AG09309 (cell line): Measurements from ENCODE around the gene RNF220.

ENCODE experiments used
- DNase-seq: peaks from one replicate; pipeline ENCODE4 v3.0.0-alpha.2; 2010; ENCODE audit warnings: low read depth
- H3K4me3 ChIP-seq: 2 replicates; pipeline ENCODE4 v1.5.1; 2011; ENCODE audit warnings: mild to moderate bottlenecking, low read depth, low read length, moderate library complexity; ENCODE audit not compliant: control insufficient read depth
- TF ChIP-seq, protein P1 (sequence below): IDR thresholded peaks from 2 replicates; pipeline ENCODE4 v1.5.1; 2011; ENCODE audit warnings: mild to moderate bottlenecking, low read depth, low read length, inconsistent platforms; ENCODE audit not compliant: insufficient read depth, control insufficient read depth; ENCODE audit errors: missing control alignments

RNF220 gene

DNA sequence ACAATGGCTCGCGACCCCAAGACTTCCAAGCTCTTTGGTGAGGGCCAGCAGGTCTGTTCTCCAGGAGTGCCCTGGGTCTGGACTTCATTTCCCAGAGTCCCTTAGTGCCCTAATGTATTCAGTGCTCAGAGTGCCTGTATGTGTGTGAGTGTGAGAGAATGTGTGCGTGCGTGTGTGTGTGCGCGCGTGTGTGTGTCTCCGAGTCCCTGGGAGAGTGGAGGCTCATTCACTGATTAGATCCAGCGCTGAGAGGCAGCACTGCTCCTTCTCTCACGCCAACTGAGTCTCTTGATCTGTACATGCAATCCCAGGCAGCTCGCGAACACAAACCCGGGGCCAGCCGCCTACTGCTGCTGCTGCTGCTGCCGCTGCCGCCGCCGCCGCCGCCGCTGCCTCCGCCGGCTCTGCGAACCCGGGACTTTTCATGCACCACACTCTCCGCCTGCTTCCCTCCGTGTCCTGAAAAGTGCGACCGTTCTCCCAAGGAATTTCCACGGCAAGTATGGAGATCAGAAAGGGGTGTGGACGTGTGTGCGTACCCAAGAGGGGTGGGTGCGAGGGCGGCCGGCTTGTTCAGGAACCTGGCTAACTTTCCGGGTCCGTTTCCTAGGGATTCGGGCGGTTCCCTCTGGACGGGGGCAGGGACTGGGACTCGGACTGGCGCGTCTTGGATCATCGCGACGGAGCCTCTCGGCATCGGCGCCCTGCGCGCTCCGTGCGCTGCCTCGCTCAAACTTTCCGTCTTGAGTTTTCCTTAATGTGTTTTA, at the start of gene RNF220:
TSS of gene RNF220 (plus strand) at position 225 of the 767 bp plus-strand sequence.
- DNase-seq: peak; percentile 44
- H3K4me3 ChIP-seq: peak within 1 kb of the TSS; percentile 46
- TF ChIP-seq, protein P1, sequence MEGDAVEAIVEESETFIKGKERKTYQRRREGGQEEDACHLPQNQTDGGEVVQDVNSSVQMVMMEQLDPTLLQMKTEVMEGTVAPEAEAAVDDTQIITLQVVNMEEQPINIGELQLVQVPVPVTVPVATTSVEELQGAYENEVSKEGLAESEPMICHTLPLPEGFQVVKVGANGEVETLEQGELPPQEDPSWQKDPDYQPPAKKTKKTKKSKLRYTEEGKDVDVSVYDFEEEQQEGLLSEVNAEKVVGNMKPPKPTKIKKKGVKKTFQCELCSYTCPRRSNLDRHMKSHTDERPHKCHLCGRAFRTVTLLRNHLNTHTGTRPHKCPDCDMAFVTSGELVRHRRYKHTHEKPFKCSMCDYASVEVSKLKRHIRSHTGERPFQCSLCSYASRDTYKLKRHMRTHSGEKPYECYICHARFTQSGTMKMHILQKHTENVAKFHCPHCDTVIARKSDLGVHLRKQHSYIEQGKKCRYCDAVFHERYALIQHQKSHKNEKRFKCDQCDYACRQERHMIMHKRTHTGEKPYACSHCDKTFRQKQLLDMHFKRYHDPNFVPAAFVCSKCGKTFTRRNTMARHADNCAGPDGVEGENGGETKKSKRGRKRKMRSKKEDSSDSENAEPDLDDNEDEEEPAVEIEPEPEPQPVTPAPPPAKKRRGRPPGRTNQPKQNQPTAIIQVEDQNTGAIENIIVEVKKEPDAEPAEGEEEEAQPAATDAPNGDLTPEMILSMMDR: no peak

DNA sequence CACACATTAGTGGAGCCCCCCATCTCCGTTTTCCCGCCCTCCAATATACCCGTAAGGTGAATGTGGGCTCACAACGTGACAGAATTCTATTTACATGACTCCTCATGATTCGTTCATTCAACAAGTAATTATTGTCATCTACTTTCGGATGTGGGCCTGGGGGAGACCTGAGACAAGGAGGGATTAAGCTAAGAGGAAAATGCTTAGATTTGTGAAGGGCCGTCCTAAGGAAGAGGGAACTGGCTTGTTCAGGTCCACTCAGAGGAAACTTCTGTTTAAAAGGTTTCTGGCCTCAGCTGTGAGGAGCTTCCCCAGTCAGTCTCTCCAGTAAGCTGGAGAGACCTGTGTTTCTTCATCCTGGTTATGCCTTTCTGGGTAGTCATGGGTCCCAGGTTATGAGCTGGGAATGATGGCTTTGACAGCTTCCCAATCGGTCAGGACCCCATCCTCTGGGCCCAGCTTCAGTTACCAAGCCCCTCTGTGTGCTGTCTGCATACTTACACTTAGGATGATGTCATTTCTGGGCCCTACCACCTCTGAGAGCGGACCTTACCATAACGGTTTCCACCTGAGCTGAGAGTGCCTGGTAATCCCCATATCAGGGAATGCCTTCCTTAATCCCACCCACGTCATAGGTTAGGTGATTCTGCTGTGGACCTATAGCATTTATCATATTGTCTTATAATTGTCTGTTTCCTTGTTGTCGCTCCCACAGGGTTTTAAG, 49.3 kb upstream of the RNF220 start:
- TF ChIP-seq, protein P1: no peak
- DNase-seq: no peak
- H3K4me3 ChIP-seq: no peak overlapping the region

DNA sequence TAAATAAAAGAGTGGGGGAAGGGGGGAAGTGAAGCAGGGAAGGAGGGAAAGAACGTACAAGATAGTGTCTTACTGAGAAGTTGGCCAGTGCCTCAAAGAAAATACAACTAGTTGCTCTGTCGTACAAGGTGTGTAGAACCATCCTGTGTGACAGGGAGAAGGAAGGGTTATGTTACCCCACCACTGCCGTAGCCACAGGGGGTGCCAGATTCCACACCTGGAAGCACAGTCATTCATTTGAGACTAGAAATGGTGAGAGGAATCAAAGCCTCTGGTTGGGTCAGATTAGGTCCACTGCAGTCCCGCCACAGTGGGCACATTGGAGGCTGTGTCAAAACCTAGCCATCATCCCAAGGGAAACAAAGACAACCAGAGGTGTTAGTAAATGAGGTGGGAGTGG, 47.3 kb upstream of the RNF220 start:
- TF ChIP-seq, protein P1: no peak
- H3K4me3 ChIP-seq: no peak overlapping the region

DNA sequence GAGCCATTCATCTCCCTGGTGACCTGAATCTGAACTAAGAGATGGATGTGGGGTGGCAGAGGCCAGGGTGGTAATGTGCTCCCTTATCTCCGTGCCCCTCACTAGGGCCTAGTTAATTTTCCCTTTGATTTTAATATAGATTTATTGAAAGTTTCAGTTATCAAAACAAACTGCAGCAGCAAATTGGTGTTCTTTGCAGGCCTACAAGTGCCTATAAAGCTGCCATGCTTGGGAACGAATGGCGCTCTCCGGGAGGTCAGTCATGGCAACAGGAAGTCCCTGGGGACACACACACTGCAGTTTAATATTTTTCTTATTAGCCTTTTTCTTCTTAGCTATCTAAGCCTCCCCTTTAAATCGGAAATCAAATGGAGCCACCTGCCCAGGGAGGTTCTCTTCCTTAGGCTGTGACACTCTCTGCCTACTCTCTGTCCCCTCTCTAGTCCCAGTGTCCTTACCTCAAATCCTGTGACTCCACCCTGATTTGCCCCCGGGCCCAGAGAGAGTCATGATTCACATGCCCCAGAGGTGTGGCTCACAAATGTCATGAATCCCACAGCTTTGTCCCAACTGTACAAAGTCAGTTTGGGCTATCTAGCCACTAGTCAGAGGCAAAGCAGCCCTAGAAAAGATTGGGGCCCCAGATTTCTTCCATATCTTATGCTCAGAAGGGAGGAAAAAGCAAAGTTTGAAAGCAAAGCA, 45.7 kb upstream of the RNF220 start:
- no peak for DNase-seq
- H3K4me3 ChIP-seq: no peak overlapping the region
- TF ChIP-seq, protein P1: no peak

More for the DNA sequence above, 47.3 kb upstream of the RNF220 start:
- no peak for DNase-seq

DNA sequence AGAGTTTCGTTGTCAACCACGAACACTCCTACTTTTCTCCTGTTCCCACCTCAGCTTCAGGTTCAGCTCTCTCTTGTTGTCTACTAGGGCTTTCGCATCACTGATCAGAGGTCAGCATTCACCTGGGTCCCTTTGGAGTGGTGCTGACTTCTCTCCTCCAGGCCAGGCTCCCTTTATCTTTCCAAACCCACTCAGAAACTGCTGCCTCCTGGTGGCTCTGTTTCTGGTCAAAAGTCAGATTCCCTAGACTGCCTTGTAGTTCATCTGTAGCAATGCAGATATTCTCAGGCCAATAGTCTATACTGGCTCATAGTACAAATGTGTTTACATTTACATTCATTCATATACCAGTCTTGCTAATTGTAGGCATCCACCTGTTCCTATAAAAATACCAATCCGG, 43.6 kb upstream of the RNF220 start:
- TF ChIP-seq, protein P1: peak; percentile 34
- no peak overlapping the region for H3K4me3 ChIP-seq
- no peak for DNase-seq

DNA sequence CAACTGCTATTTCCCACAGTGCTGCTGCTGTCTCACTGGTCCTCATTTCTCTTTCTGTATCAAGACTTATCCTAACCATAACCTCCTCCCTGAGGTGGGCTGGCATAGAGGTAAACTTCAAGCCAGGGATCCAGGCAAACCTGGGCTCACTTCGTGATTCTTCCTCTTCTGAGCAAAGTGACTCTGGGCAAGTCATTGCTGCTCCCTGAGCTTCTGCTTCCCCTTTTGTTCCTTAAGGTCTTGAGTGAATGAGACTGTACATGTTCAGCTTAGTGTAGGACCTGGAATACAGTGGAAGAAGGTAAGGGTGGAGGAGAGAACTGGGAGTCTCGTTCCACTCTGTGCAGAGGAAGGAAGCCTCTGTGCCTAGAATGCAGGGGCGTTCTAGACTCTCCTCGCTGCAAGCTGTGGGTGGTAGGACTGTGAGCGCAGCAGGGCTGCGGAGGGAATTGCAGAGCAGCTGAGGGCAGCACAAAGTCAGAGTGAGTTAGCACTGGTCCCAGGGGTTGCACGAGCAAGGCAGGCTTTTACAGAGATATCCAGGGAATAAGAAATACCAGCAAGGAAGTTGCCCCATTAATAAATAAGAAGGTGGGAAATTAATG, 38.6 kb upstream of the RNF220 start:
- no peak for DNase-seq
- no peak overlapping the region for H3K4me3 ChIP-seq
- TF ChIP-seq, protein P1: no peak
